GM23338 (cell line): ENCODE measurements around the gene DSCAML1. TPM values are rescaled to one million over a fixed set of nuclear protein-coding genes. Genes with fewer than 3 reads are reported as not detected.

Experiments
- ATAC-seq: fragments of 200-7000 bp; cut with Tn5 transposase; 3 replicates; pipeline ENCODE4 v1.9.1; 2020
- DNase-seq: peaks from one replicate; pipeline ENCODE4 v3.0.0-alpha.2; 2015; ENCODE audit warnings: low spot score
- H2AFZ ChIP-seq: fragments of 200-600 bp; sonication (generic); 2 replicates; pipeline ENCODE4 v1.8.0; 2016; ENCODE audit warnings: antibody characterized with exemption, mild to moderate bottlenecking, moderate library complexity
- H3F3A ChIP-seq: fragments of 200-600 bp; sonication (generic); replicated peaks from 2 replicates; pipeline ENCODE4 v1.8.0; 2017; ENCODE audit warnings: antibody characterized with exemption, mixed run types, low read depth
- H3K27ac ChIP-seq: fragments of 200-600 bp; sonication (generic); 2 replicates; pipeline ENCODE4 v1.6.1; 2016; ENCODE audit warnings: low read depth
- H3K27me3 ChIP-seq: fragments of 200-600 bp; sonication (generic); 2 replicates; pipeline ENCODE4 v1.8.0; 2016; ENCODE audit warnings: mild to moderate bottlenecking, mixed run types, moderate library complexity; ENCODE audit not compliant: insufficient read depth
- H3K36me3 ChIP-seq: fragments of 200-600 bp; sonication (generic); 2 replicates; pipeline ENCODE4 v1.8.0; 2016; ENCODE audit warnings: mild to moderate bottlenecking; ENCODE audit not compliant: insufficient read depth
- H3K4me1 ChIP-seq: fragments of 200-600 bp; sonication (generic); 2 replicates; pipeline ENCODE4 v1.8.0; 2016; ENCODE audit warnings: mild to moderate bottlenecking, moderate library complexity; ENCODE audit not compliant: insufficient read depth
- H3K4me2 ChIP-seq: fragments of 200-600 bp; sonication (generic); 2 replicates; pipeline ENCODE4 v1.7.1; 2017; ENCODE audit warnings: mixed run types
- H3K4me3 ChIP-seq: fragments of 200-600 bp; sonication (generic); 2 replicates; pipeline ENCODE4 v1.6.1; 2016; ENCODE audit warnings: mixed run types
- H3K79me2 ChIP-seq: fragments of 200-600 bp; sonication (generic); replicated peaks from 2 replicates; pipeline ENCODE4 v1.8.0; 2017; ENCODE audit warnings: mild to moderate bottlenecking; ENCODE audit not compliant: insufficient read depth
- H3K9me2 ChIP-seq: fragments of 200-600 bp; sonication (generic); 2 replicates; pipeline ENCODE4 v1.8.0; 2017; ENCODE audit not compliant: insufficient read depth
- H4K20me1 ChIP-seq: fragments of 200-600 bp; sonication (generic); replicated peaks from 2 replicates; pipeline ENCODE4 v1.8.0; 2017; ENCODE audit warnings: mild to moderate bottlenecking; ENCODE audit not compliant: insufficient read depth
- H3K27ac Mint-ChIP-seq: 2 replicates; pipeline ENCODE4 v1.8.0; 2020; ENCODE audit warnings: inconsistent platforms, mild to moderate bottlenecking, moderate library complexity, mixed read lengths
- H3K27me3 Mint-ChIP-seq: 3 replicates; pipeline ENCODE4 v1.8.0; 2022; ENCODE audit warnings: low read depth, mild to moderate bottlenecking, moderate library complexity, mixed read lengths, inconsistent platforms; ENCODE audit not compliant: insufficient read depth, poor library complexity
- H3K36me3 Mint-ChIP-seq: 3 replicates; pipeline ENCODE4 v1.8.0; 2021; ENCODE audit warnings: low read depth, mild to moderate bottlenecking, inconsistent platforms, moderate library complexity, mixed read lengths
- H3K4me1 Mint-ChIP-seq: 3 replicates; pipeline ENCODE4 v1.8.0; 2020; ENCODE audit warnings: mild to moderate bottlenecking, inconsistent platforms, mixed read lengths
- H3K4me3 Mint-ChIP-seq: 3 replicates; pipeline ENCODE4 v1.8.0; 2021; ENCODE audit warnings: moderate library complexity, mild to moderate bottlenecking, inconsistent platforms, mixed read lengths
- H3K9me3 Mint-ChIP-seq: 3 replicates; pipeline ENCODE4 v1.8.0; 2020; ENCODE audit warnings: moderate library complexity, mild to moderate bottlenecking, inconsistent platforms, mixed read lengths
- CREB1 ChIP-seq: fragments of 250-450 bp; sonication (Bioruptor Pico); IDR thresholded peaks from 2 replicates; pipeline ENCODE4 v1.5.0; 2020; ENCODE audit warnings: low read depth, mild to moderate bottlenecking, moderate library complexity
- ETS1 ChIP-seq: IDR thresholded peaks from 2 replicates; pipeline ENCODE4 v1.6.1; 2016; ENCODE audit warnings: antibody characterized with exemption
- EZH2phosphoT487 ChIP-seq: fragments of 200-600 bp; sonication (generic); IDR thresholded peaks from one replicate; pipeline ENCODE4 v1.8.1; 2018; ENCODE audit warnings: antibody characterized with exemption; ENCODE audit not compliant: unreplicated experiment
- NANOG ChIP-seq: IDR thresholded peaks from 2 replicates; pipeline ENCODE4 v1.6.1; 2016; ENCODE audit warnings: antibody characterized with exemption, borderline replicate concordance
- POLR2AphosphoS5 ChIP-seq: IDR thresholded peaks from 2 replicates; pipeline ENCODE4 v1.6.1; 2016; ENCODE audit warnings: antibody characterized with exemption, low read depth
- STAT1 ChIP-seq: IDR thresholded peaks from one replicate; pipeline ENCODE4 v1.6.1; 2016; ENCODE audit warnings: antibody characterized with exemption; ENCODE audit not compliant: unreplicated experiment
- ZNF114 ChIP-seq: fragments of 250-450 bp; sonication (Bioruptor Pico); IDR thresholded peaks from 2 replicates; pipeline ENCODE4 v1.5.0; 2020; ENCODE audit warnings: mild to moderate bottlenecking, moderate library complexity
- ZNF331 ChIP-seq: fragments of 250-450 bp; sonication (Bioruptor Pico); IDR thresholded peaks from 2 replicates; pipeline ENCODE4 v1.5.0; 2020; ENCODE audit warnings: low read depth, mild to moderate bottlenecking, moderate library complexity
- polyA plus RNA-seq: library from polyadenylated mRNA; unstranded; fragments of >200 nt; fragmentation: Nextera tagmentation; extraction: Ambion mirVana; gene quantifications from 2 replicates; pipeline ENCODE4 v1.2.1, GENCODE V29; 2016
- total RNA-seq: library from RNA; depleted of rRNA; stranded (reverse); fragments of >200 nt; shearing (Covaris generic); gene quantifications from 2 replicates; pipeline ENCODE4 v1.2.3, GENCODE V29; 2014
- TF ChIP-seq, protein P1 (sequence below), 2 experiments: fragments of 200-600 bp in 1 of 2; sonication (generic) in 1 of 2; conservative IDR thresholded peaks; 2 replicates each; pipeline versions ENCODE4 v1.5.1 to v1.6.1; 2016 to 2017; ENCODE audit warnings: antibody characterized with exemption in 2 of 2, low read depth in 2 of 2, mild to moderate bottlenecking in 2 of 2, moderate library complexity in 1 of 2

Gene DSCAML1
- total and polyA plus RNA-seq, 2 experiments from 2014 or later: 0.17 TPM; not detected in 1

- Histone ChIP-seq H3K27ac (no peak overlapping the region), H3K9me2 (no peaks in the 10 kb centered on the region), H3K36me3 (no peaks in the 10 kb centered on the region), H3K79me2 (no peaks in the 10 kb centered on the region), H2AFZ (no peak overlapping the region), H4K20me1 (no peaks in the 10 kb centered on the region), H3K4me2 (no peak overlapping the region), H3K27me3 (no peaks in the 10 kb centered on the region), H3K4me1 (no peaks in the 10 kb centered on the region), H3F3A (no peaks in the 10 kb centered on the region), H3K4me3 (no peak overlapping the region)
- TF ChIP-seq EZH2phosphoT487: no peak
- no peak for TF ChIP-seq ETS1
- no peak for TF ChIP-seq CREB1
- TF ChIP-seq ZNF114 (CRISPR knock-in tag): no peak
- TF ChIP-seq, protein P1, sequence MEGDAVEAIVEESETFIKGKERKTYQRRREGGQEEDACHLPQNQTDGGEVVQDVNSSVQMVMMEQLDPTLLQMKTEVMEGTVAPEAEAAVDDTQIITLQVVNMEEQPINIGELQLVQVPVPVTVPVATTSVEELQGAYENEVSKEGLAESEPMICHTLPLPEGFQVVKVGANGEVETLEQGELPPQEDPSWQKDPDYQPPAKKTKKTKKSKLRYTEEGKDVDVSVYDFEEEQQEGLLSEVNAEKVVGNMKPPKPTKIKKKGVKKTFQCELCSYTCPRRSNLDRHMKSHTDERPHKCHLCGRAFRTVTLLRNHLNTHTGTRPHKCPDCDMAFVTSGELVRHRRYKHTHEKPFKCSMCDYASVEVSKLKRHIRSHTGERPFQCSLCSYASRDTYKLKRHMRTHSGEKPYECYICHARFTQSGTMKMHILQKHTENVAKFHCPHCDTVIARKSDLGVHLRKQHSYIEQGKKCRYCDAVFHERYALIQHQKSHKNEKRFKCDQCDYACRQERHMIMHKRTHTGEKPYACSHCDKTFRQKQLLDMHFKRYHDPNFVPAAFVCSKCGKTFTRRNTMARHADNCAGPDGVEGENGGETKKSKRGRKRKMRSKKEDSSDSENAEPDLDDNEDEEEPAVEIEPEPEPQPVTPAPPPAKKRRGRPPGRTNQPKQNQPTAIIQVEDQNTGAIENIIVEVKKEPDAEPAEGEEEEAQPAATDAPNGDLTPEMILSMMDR (conservative IDR thresholded peaks at IDR 0.05; ENCODE audit: low read depth in 2 of 2): no peak
- no peak for TF ChIP-seq STAT1
- no peak for TF ChIP-seq POLR2AphosphoS5
- TF ChIP-seq NANOG: no peak
- no peak for TF ChIP-seq ZNF331 (CRISPR knock-in tag)
- DNase-seq: no peak
- no peak for ATAC-seq
- Mint-ChIP-seq H3K9me3 (no peaks in the 10 kb centered on the region), H3K4me1 (peaks cover 8% of the 10 kb centered on the region), H3K27me3 (peaks cover 8% of the 10 kb centered on the region), H3K36me3 (no peaks in the 10 kb centered on the region), H3K27ac (no peak overlapping the region), H3K4me3 (no peak overlapping the region)
These were observed 15.4 kb downstream of the DSCAML1 start for GRCh38 chr11:117781627-117782026.

DNA sequence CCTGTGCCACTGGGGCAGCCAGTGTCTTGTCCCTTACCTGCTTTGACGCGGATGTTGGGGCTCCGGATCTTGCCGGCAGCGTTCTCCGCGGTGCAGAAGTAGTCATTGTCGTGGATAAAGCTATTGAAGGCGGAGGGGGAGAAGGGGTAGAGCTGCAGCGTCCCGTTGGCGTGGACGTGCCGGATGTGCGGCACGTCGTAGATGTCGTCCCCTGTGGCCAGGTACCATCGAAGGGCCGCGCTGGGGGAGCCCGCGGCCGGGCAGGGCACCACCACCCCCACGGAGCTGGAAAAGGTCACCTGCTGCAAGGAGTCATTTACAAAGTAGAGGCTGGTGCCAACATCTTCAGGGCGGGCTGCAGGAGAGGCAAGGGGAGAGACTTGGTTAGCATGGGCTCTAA lies 16.6 kb downstream of the DSCAML1 start:
- no peaks in the 10 kb centered on the region for H3K79me2 ChIP-seq
- no peak overlapping the region for H2AFZ ChIP-seq
- no peak overlapping the region for H3K27ac Mint-ChIP-seq
- H3K36me3 Mint-ChIP-seq: no peaks in the 10 kb centered on the region
- H3K4me2 ChIP-seq: no peak overlapping the region
- DNase-seq: peak; percentile 20
- no peaks in the 10 kb centered on the region for H3K4me1 ChIP-seq
- no peak for ATAC-seq
- no peak overlapping the region for H3K4me3 Mint-ChIP-seq
- H3K27me3 ChIP-seq: no peaks in the 10 kb centered on the region
- no peaks in the 10 kb centered on the region for H3K9me3 Mint-ChIP-seq
- no peaks in the 10 kb centered on the region; the same call in 1 of the 2 replicates for H4K20me1 ChIP-seq
- no peaks in the 10 kb centered on the region for H3K36me3 ChIP-seq
- no peak overlapping the region for H3K4me3 ChIP-seq
- TF ChIP-seq ETS1: no peak
- H3K9me2 ChIP-seq: no peaks in the 10 kb centered on the region
- H3F3A ChIP-seq: no peaks in the 10 kb centered on the region
- H3K27ac ChIP-seq: no peak overlapping the region
- H3K4me1 Mint-ChIP-seq: no peaks in the 10 kb centered on the region
- peaks cover 7% of the 10 kb centered on the region for H3K27me3 Mint-ChIP-seq
